DMS 273 (cell line): Measurements from ENCODE around the gene SLC66A2.
"Not testable (repeated sequence)": the region's sequence is repeated elsewhere in the genome, so short reads cannot be mapped to it uniquely, and the experiment has no call there.

Experiments used
- DNase-seq: peaks from one replicate; lab custom pipeline; 2025; ENCODE audit not compliant: unreplicated experiment; lab: John Stamatoyannopoulos, UW

SLC66A2 gene

DNA sequence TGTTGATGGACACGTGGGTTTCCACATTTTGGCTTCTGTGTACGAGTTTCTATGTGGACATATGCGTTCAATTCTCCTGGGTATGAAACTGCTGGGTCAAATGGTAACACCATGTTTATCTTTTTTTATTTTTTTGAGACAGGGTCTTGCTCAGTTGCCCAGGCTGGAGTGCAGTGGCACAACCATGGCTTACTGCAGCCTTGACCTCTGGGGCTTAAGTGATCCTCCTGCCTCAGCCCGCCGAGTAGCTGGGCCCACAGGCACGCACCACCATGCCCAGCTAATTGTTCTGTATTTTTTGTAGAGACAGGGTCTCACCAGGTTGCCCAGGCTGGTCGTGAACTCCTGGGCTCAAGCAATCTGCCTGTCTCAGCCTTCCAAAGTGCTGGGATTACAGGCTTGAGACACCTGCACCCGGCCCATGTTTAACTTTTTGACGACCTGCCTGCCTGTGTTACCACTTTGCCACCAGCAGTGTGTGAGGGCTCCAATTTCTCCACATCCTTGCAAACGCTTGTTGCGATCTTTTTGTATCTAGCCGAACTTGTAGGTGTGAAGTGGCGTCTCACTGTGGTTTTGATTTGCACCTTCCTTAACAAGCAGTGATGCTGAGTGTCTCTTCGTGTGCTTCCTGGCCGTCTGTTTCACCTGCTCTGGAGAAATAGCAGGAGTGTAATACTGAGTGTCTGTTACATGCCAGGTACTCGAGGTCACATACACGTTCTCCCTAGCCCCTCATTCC lies 19.9 kb upstream of the SLC66A2 start:
- no peak for DNase-seq

- no peak for DNase-seq
These were observed 19.1 kb upstream of the SLC66A2 start for GRCh38 chr18:79970419-79971133.

- DNase-seq = peak; percentile 76
These were observed 13.9 kb upstream of the SLC66A2 start for GRCh38 chr18:79965119-79965902.

DNA sequence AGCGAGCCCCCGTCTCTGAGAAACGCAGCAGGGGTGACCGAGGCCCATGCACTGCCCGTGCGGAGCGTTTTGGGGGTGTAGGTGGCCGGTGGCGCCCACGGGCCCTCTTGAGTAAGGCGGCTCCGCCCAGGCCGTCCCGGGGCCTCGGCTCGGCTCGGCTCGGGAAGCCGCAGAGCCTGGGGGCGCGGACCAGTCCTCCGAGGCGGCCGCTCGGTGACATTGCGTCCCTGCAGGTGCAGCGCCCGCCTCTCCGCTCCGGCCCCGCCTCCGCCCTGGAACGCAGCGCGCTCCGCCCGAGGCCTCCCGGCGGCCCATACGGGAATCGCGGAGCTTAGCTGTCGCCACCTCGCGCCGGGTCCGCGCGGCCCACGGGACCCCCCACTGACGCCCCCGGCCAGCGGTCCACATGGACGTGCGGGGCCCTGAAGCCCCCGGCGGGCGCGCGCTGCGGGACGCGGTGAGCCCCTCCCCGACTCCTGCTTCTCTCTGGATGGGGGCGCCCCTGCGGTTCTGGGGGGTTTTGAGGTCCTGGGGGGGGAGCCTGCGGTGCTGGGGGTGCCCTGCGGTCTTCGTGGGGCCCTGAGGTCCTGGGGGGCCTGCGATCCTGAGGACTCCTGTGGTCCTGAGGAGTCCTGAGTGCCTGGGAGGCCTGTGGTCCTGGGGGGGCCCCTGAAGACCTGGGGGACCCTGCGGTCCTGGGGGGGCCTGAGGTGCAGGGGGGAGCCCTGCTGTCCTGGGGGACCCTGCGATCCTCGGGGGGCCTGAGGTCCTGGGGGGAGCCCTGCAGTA lies 13.1 kb upstream of the SLC66A2 start, which contains the start of gene HSBP1L1:
Gene HSBP1L1, plus strand, starts transcription at position 314 of the 789 bp plus-strand sequence. Its CDS starts 93 bp downstream, at position 407.
- peak; percentile 84 for DNase-seq

DNA sequence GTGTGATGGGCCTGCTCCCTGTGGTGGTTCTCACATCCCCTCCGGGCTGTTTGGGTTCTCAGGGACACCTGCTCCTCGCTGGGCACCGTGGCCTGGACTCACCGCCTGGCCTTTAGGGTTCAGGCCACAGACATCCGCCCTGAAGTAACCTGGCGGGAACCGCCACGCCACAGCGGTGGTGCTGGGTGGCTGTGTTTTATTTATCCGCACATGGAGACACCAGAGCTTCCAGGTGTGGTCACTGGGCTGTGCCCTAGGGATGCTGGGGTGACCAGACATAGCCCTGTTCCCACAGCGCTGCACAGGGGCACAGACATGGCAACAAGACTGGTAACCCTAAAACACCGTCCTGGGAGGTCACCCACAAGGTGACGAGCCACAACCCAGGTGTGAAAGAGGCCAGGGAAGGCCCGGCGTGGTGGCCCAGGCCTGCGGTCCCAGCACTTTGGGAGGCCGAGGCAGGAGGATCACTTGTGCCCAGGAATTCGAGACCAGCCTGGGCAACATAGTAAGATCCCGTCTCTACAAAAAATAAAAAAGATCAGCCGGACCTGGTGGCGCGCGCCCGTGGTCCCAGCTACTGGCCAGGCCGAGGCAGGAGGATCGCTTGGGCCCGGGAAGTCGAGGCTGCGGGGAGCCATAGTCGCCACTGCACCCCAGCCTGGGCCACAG lies 12.3 kb upstream of the SLC66A2 start:
- no peak for DNase-seq

GRCh38 chr18:79962835-79963657 lies 11.6 kb upstream of the SLC66A2 start:
- DNase-seq = no peak

DNA sequence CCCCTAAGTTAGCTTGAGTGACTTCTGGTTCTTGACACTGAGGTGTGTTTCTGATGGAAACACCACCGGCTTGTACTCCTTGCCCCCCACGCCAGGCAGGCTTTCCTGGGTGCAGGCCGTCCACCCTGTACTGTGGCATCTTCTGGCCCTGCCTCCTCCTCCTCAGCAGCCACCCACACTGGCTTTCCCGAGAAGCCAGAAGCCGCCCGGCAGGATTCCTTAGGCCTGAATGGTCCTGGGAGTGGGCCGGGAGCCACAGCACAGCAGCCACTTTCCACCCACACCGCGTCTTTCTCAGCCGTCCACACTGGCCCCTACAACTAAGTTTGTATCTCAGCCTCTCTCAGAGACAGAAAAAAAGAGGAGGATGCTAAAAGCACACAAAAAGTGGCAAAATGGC lies 10.9 kb upstream of the SLC66A2 start:
- DNase-seq = no peak

DNA sequence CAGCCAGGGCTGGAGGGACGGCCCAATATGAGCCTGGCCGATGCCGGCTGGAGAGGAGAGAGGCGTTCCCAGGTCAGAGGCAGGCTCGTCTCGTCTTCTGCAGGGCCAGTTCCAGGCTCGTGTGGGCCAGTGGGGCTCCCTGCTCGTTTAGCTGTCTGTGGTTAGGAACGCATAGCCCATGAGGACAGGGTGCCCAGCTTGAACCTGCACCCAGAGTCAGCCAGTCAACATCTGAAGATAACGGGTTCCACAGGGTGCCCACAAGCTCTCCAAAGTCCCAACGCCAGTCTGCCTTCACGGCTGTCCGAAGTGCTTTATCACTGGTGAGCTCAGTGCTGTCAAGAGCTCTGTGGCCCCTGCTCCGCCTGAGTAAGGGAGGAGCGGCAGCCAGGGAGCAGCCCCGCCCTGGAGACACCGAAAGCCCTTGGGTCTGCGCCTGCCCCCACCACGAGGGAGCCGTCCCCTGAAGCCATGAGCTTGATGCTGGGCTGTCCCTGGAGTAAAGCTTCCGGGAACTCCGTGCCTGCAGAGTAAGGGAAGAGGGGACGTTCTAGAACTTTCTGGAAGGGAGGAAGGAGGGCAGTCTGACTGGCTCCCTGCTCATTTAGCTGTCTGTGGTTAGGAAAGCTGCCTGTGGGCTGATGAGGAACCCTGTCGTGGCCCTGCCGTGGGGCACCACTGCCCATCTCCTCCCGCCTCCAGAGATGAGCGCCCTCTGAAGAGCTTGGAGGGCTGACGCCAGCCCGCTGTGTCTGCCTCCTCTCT lies 10.3 kb upstream of the SLC66A2 start:
- no peak for DNase-seq

GRCh38 chr18:79960921-79961526 lies 9.6 kb upstream of the SLC66A2 start:
- no peak for DNase-seq

DNA sequence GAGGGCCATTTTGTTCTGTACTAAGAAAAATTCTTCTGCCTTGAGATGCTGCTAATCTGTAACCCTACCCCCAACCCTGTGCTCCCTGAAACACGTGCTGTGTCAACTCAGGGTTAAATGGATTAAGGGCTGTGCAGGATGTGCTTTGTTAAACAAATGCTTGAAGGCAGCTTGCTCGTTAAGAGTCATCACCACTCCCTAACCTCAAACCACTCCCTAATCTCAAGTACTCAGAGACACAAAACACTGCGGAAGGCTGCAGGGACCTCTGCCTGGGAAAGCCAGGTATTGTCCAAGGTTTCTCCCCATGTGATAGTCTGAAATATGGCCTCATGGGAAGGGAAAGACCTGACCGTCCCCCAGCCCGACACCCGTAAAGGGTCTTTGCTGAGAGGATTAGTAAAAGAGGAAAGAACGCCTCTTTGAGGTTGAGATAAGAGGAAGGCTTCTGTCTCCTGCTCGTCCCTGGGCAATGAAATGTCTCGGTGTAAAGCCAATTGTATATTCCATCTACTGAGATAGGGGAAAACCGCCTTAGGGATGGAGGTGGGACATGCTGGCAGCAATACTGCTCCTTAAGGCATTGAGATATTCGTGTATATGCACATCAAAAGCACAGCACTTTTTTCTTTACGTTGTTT lies 8.8 kb upstream of the SLC66A2 start:
- not testable (repeated sequence) for DNase-seq

GRCh38 chr18:79958981-79959380 lies 7.5 kb upstream of the SLC66A2 start:
- DNase-seq = no peak

DNA sequence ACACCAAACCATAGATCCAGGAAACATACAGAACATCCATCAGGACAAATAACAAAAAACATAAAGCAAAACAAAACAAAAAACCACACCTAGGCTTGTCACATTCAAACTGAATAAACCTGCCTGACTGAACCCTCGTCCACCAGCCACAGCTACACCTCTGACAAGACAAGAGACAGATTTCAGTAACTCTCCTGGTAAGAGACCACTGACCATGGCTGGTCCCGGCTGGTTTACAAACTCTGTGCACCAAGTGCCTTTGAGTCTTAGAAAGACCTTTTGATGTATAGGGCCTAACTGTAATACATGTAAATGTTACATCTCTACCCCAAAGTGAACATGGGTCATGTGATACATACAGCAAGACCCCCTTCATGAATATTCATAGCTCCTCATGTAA lies 4.8 kb upstream of the SLC66A2 start:
- DNase-seq = no peak

- DNase-seq = no peak
These were observed 4.0 kb upstream of the SLC66A2 start for GRCh38 chr18:79955302-79956075.

DNA sequence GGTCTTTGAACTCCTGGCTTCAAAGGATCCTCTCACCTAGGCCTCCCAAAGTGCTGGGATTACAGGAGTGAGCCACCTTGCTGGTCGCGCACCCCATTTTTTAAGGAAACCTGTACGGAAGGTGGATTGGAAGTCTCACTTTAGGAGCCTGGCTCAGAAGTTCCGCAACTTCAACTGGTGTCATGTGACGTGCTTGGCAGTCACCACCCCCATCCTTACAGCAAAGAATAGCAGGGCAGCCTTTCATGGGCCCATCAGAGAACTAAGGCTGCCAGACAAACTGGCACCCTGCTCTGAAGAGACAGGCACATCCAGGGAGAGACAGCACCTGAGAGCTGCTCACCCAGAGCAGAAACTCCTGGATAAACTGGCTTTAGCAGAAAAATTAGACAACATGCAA lies 3.3 kb upstream of the SLC66A2 start:
- DNase-seq = no peak

GRCh38 chr18:79953971-79954651 lies 2.7 kb upstream of the SLC66A2 start:
- no peak for DNase-seq

DNA sequence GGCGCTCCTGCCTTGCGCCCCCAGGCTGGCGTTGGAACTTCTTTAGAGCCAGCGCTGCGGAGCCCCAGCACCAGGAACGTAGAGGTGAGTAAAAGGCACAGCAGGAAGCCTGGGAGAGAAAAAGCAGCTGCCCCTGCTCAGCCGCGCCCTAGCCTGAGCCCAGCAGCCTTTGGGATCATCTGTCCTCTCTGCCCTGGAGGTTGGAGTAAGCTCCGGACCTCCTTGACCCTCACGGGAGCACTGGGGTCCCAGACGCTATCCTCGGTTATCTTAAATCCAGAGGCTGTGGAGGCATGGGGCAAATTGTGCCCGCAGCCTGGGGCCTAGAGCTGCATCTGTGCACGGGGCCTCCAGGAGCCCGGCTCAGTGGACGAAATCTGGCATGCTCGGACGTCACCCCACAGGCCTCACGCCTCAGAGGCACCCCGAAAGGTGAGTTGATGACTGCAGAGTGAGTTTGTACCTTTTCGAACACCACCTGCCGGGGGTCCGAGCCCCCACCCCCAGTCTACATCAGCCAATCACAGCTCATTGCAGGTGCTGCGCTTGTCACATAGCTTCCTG lies 1.6 kb upstream of the SLC66A2 start:
- DNase-seq = no peak
